OCI-LY1 (cell line): ENCODE data around the gene CPM.
"Not testable (repeated sequence)": the region's sequence is repeated elsewhere in the genome, so short reads cannot be mapped to it uniquely, and the experiment has no call there.

Experiments
- H2AFZ ChIP-seq: fragments of 200-600 bp; sonication (generic), shearing (Covaris generic); 2 replicates; pipeline ENCODE4 v1.6.0; 2014; ENCODE audit warnings: antibody characterized with exemption, mild to moderate bottlenecking, low read length
- H3F3A ChIP-seq: fragments of 200-600 bp; sonication (generic), shearing (Covaris generic); 2 replicates; pipeline ENCODE4 v1.6.0; 2014; ENCODE audit warnings: mild to moderate bottlenecking, antibody characterized with exemption, low read length, moderate library complexity; ENCODE audit not compliant: insufficient read depth
- H3K27ac ChIP-seq: fragments of 200-600 bp; sonication (generic); 2 replicates; pipeline ENCODE4 v1.5.1; 2014; ENCODE audit warnings: low read length, mixed run types, mild to moderate bottlenecking, low read depth; ENCODE audit not compliant: poor library complexity, severe bottlenecking
- H3K27me3 ChIP-seq: fragments of 200-600 bp; sonication (generic); 2 replicates; pipeline ENCODE4 v1.6.0; 2014; ENCODE audit warnings: antibody characterized with exemption, mild to moderate bottlenecking, low read length, moderate library complexity; ENCODE audit not compliant: insufficient read depth
- H3K36me3 ChIP-seq: fragments of 200-600 bp; sonication (generic); 2 replicates; pipeline ENCODE4 v1.6.1; 2014; ENCODE audit warnings: mild to moderate bottlenecking, antibody characterized with exemption, low read length, moderate library complexity, mixed read lengths; ENCODE audit not compliant: insufficient read depth
- H3K4me1 ChIP-seq: fragments of 200-600 bp; sonication (generic); 2 replicates; pipeline ENCODE4 v1.5.1; 2014; ENCODE audit warnings: mild to moderate bottlenecking, low read length, moderate library complexity; ENCODE audit not compliant: insufficient read depth, severe bottlenecking
- H3K4me2 ChIP-seq: fragments of 200-600 bp; sonication (generic), shearing (Covaris generic); 2 replicates; pipeline ENCODE4 v1.6.1; 2014; ENCODE audit warnings: low read length
- H3K4me3 ChIP-seq: fragments of 200-600 bp; sonication (generic); 2 replicates; pipeline ENCODE4 v1.5.1; 2014; ENCODE audit warnings: low read length, low read depth, mild to moderate bottlenecking, mixed read lengths; ENCODE audit not compliant: poor library complexity, severe bottlenecking
- H3K79me2 ChIP-seq: fragments of 200-600 bp; shearing (Covaris generic); 2 replicates; pipeline ENCODE4 v1.6.1; 2016; ENCODE audit warnings: mixed run types, low read length, mixed read lengths; ENCODE audit not compliant: insufficient read depth
- H3K9ac ChIP-seq: fragments of 200-600 bp; sonication (generic), shearing (Covaris generic); 2 replicates; pipeline ENCODE4 v1.6.1; 2014; ENCODE audit warnings: mild to moderate bottlenecking, low read length, mixed read lengths
- H3K9me2 ChIP-seq: fragments of 200-600 bp; sonication (generic), shearing (Covaris generic); 2 replicates; pipeline ENCODE4 v1.6.1; 2014; ENCODE audit warnings: low read depth, mild to moderate bottlenecking, low read length, mixed read lengths
- H3K9me3 ChIP-seq: fragments of 200-600 bp; shearing (Covaris generic); 2 replicates; pipeline ENCODE4 v1.6.1; 2014; ENCODE audit warnings: low read length, mixed read lengths
- H4K20me1 ChIP-seq: fragments of 200-600 bp; sonication (generic), shearing (Covaris generic); 2 replicates; pipeline ENCODE4 v1.6.0; 2016; ENCODE audit warnings: mild to moderate bottlenecking, low read length; ENCODE audit not compliant: insufficient read depth
- CTCF ChIP-seq: fragments of 200-600 bp; sonication (generic), shearing (Covaris generic); IDR thresholded peaks from 2 replicates; pipeline ENCODE4 v1.5.1; 2017; ENCODE audit warnings: mild to moderate bottlenecking, antibody characterized with exemption, low read length, moderate library complexity, mixed read lengths
- EZH2 ChIP-seq: fragments of 200-600 bp; sonication (generic), shearing (Covaris generic); IDR thresholded peaks from 2 replicates; pipeline ENCODE4 v1.8.0; 2017; ENCODE audit warnings: borderline replicate concordance, mixed run types, mild to moderate bottlenecking, antibody characterized with exemption, low read length, moderate library complexity, mixed read lengths

CPM gene

GRCh38 chr12:68842123-68842522 is 90.8 kb downstream of the CPM start:
- Histone ChIP-seq H3K79me2 (no peaks in the 10 kb centered on the region), H3K9me3 (no peaks in the 10 kb centered on the region), H2AFZ (no peak overlapping the region), H4K20me1 (no peaks in the 10 kb centered on the region), H3K9ac (no peak overlapping the region), H3K4me2 (no peak overlapping the region), H3K4me3 (no peak overlapping the region), H3K27ac (no peak overlapping the region), H3K9me2 (no peaks in the 10 kb centered on the region), H3K27me3 (no peaks in the 10 kb centered on the region), H3F3A (peaks cover 33% of the 10 kb centered on the region; the same call in 1 of the 2 replicates), H3K36me3 (peaks cover 72% of the 10 kb centered on the region), H3K4me1 (no peaks in the 10 kb centered on the region)
- TF ChIP-seq CTCF = no peak
- TF ChIP-seq EZH2 = no peak

- peaks cover 76% of the 10 kb centered on the region for H3K36me3 ChIP-seq
These were observed 91.3 kb downstream of the CPM start for GRCh38 chr12:68841717-68842116.

GRCh38 chr12:68841175-68841574 is 91.8 kb downstream of the CPM start:
- not testable (repeated sequence) for H3K4me2 ChIP-seq, H3K9ac ChIP-seq, H3K4me3 ChIP-seq, H3K9me3 ChIP-seq, H3K9me2 ChIP-seq, H3K27me3 ChIP-seq, H3K4me1 ChIP-seq, H3K79me2 ChIP-seq, H4K20me1 ChIP-seq, H2AFZ ChIP-seq, H3K27ac ChIP-seq
- Histone ChIP-seq H3F3A (peaks cover 29% of the 10 kb centered on the region; the same call in 1 of the 2 replicates), H3K36me3 (peaks cover 81% of the 10 kb centered on the region)

More at GRCh38 chr12:68841717-68842116, 91.3 kb downstream of the CPM start:
- H3K4me2 ChIP-seq = no peak overlapping the region
- no peak overlapping the region for H3K9ac ChIP-seq
- no peaks in the 10 kb centered on the region for H4K20me1 ChIP-seq
- no peaks in the 10 kb centered on the region for H3K9me3 ChIP-seq
- no peaks in the 10 kb centered on the region for H3K79me2 ChIP-seq
- no peak overlapping the region for H3K4me3 ChIP-seq
- no peaks in the 10 kb centered on the region for H3K4me1 ChIP-seq
- H3K27ac ChIP-seq = no peak overlapping the region
- H3K9me2 ChIP-seq = no peaks in the 10 kb centered on the region
- H2AFZ ChIP-seq = no peak overlapping the region
- H3F3A ChIP-seq = peaks cover 33% of the 10 kb centered on the region; the same call in 1 of the 2 replicates
- no peaks in the 10 kb centered on the region for H3K27me3 ChIP-seq
- TF ChIP-seq CTCF (no peak), EZH2 (no peak)
